HG03460 (cell line): ENCODE results near the gene PCNT.
"Not testable (repeated sequence)": the region's sequence is repeated elsewhere in the genome, so short reads cannot be mapped to it uniquely, and the experiment has no call there.

Source experiments
- ATAC-seq: cut with Tn5 transposase; IDR thresholded peaks from one replicate; pipeline ENCODE4 v1.9.1; 2021; ENCODE audit not compliant: unreplicated experiment

Gene PCNT

DNA sequence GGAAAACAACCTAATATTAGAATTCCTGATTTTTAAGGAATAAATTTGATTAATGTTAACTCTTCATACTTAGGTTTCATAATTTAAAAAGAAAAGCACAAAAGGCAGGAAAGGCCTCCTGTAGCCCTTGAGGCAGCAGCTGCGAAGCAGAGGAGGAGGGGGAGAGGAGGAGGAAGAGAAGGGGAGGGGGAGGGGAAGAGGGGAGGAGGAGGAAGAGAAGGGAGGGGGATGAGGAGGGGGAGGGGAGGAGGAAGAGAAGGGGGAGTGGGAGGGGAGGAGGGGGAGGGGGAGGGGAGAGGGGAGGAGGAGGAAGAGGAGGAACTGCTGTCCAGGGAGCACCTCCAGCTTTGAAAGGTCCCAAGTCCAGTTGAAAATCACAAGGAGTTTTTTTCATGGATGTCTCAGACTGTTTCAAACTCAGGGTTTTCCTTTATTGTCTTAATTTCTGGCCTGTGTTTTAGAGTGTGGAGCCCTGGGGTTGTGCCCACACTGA is 99.6 kb downstream of the PCNT start:
- no peak for ATAC-seq

DNA sequence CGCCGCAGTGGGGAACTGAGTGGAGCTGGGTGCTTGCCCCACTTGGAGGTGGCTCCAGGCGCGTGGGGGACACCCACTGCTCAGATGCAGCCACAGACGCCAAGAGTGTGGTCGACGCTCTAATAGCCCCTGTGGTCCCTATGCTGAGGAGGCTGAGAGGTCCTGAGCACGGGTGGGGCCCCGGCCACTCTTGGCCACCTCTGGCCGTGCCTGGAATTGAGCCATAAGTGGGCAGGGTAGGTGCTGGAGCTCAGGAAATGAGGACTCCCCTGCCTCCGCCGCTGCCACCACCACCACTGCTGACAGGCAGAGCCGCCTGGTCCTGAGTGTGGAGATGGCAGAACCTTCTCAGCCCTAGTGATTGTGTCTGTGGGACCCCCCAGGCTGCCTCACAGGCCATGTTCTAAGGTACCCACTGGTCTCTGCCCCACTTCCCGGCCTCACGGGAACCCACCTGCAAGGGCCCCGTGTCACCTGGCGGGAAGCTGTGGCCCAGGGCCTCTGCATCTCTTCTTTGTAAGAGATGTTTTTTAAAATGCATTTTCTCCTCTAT is 100.2 kb downstream of the PCNT start:
- no peak for ATAC-seq

GRCh38 chr21:46424621-46425020 is 100.7 kb downstream of the PCNT start:
- ATAC-seq = no peak

GRCh38 chr21:46425041-46425440 is 101.1 kb downstream of the PCNT start:
- no peak for ATAC-seq

DNA sequence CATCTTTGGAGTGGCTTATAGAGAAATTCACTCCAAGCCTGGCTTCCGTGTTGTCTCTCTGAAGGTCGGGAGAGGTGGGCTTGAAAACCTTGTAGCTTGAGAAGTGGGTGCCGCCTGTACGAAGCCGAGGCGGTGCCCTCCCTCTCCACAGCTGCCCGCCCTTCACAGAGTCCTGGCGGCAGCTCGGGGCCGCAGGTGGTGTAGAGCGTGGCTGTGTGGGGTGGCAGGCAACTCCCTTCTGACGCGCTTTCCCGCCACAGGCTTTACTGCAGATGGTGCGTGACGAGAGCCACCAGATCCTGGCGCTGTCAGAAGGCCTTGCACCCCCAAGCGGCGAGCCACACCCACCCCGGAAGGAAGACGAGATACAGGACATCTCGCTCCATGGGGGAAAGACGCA is 101.6 kb downstream of the PCNT start:
- no peak for ATAC-seq

DNA sequence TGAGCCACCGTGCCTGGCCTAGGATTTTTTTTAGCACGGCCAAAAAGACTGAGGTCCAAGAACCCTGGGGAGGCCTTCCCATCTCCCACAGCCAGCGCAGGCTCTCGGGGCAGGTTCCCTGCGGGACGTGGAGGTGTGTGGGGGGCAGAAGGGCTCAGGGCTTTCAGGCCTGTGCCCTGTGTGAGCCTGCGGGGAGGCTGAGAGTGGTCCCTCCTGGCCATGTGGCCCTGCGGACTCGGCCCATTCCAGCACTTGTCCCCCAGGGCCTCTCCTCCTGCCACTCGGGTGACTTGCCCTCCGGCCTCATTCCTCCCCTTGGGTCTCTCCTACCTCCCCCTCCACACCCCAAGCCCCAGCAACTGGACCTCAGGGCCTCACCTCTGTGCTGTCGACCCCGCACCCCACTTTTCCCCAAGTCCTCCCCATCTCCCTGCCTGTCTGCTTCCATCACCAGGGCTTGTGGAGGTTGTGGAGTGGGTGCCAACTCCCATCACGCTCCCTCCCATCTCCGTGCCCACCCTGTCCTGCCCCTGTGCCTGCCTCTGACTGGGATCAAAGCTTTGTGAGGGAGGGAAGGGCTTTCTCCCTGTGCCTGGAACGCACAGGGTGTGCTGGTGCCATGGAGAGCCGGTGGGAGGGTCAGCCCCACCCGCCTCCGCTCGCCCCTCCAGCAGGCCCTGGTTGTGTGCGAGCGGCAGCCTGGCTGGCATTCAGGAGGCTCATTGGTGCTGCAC is 102.5 kb downstream of the PCNT start:
- ATAC-seq = no peak

- no peak for ATAC-seq
Observed at GRCh38 chr21:46427516-46427915, 103.6 kb downstream of the PCNT start.

GRCh38 chr21:46428286-46428685 is 104.3 kb downstream of the PCNT start:
- no peak for ATAC-seq

DNA sequence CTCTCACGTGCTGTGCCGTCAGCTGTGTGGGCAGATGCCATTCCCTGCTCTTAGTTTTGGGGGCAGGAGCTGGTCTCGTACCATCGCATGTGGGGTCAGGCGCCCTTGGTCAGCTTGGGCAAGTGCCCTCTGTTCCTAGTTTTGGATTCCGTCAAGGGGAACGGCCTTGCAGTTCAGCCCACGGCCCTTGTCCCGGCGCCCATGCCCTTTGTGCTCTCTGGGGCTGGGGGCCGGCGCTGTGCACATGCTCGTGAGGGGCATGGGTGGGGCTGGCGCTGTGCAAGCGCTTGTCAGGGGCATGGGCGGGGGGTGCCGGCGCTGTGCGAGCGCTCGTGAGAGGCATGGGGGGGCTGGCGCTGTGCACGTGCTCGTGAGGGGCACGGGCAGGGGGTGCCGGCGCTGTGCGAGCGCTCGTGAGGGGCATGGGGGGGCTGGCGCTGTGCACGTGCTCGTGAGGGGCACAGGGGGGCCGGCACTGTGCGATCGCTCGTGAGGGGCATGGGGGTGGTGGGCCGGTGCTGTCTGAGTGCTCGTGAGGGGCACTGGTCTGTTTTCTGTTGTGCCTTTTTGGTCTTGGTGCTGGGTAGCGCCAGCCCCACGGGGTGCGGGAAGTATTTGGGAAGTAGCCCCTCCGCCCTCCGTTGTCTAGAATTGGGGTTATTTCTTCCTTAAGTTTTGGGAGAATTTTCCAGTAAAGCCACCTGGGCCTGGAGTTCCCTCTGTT is 105.2 kb downstream of the PCNT start:
- no peak for ATAC-seq

DNA sequence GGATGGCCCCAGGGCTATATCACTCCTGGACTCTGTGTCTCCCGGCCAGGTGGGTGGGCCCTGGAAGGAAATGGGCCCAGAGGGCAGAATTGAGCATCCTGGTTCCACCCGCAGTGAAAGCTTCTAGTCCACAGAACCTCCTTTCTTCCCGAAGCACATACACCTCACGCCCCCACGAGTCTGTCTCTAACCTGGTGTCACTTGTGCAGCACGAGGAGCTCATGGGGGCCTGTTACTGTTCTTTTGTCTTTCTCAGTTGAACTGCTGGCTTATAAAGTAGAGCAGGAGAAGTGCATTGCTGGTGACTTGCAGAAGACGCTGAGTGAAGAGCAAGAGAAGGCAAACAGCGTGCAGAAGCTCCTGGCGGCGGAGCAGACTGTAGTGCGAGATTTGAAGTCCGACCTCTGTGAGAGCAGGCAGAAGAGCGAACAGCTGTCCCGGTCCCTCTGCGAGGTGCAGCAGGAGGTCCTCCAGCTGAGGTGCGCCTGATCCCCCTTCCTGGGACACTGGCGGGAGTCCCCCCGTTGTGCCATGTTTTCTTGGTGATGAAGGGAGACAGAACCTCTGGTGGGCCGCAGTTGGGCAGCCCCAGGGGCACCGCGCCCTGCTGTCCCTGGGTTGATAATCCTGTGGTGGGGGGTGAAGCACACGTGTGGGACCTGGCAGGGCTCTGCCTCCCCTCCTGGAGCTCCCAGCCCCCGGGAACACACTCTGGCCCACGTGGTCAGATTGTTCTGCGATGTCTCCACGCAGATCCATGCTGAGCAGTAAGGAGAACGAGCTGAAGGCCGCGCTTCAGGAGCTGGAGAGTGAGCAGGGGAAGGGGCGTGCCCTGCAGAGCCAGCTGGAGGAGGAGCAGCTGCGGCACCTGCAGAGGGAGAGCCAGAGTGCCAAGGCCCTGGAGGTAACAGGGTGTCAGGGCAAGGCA is 106.1 kb downstream of the PCNT start:
- no peak for ATAC-seq

- no peak for ATAC-seq
Observed at GRCh38 chr21:46431448-46431847, 107.5 kb downstream of the PCNT start.

- ATAC-seq = no peak
Observed at GRCh38 chr21:46431884-46432488, 108.0 kb downstream of the PCNT start.

DNA sequence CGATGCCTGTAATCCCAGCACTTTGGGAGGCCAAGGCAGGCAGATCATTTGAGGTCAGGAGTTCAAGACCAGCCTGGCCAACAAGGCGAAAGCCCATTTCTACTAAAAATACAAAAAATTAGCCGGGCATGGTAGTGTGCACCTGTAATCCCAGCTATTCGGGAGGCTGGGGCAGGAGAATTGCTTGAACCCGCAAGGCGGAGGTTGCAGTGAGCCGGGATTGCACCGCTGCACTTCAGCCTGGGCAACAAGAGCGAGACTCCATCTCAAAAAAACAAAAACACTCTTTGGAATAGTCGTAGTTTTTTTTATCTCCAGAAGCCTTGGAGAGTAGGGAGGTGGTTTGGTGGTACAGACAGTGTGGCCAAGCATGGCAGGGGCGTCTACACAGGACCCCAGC is 109.2 kb downstream of the PCNT start:
- not testable (repeated sequence) for ATAC-seq

DNA sequence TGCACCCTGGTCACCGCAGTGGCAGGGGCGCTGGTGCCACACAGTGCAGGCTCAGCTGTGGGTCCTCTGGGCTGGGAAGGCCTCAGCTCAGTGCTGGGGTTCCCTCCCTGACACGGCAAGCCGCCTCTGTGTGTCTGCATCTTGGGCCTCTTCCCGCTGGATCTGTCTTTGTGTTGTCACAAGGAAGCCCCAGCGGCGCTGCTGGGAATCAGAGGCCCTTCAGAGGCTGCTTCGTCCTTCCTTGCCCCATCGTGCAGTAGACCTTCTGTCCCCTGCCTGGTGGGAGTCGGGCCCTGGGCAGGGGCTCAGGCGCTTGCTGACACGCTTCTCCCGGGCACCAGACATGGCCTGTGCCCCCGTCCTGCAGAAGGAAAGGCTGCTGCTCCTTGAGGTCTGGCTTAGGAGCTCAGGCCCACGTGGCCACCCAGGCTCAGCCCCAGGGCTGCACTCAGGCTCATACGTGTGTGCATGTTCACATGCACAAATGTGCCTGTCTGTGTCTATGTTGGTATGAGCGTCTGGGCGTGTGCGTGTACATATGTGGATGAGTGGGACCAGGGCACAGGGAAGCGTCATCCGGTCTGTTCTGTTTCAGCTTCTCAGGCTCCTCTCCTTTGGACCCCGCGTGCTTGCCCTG is 110.5 kb downstream of the PCNT start:
- ATAC-seq = no peak

GRCh38 chr21:46435786-46436227 is 111.9 kb downstream of the PCNT start:
- ATAC-seq = no peak

DNA sequence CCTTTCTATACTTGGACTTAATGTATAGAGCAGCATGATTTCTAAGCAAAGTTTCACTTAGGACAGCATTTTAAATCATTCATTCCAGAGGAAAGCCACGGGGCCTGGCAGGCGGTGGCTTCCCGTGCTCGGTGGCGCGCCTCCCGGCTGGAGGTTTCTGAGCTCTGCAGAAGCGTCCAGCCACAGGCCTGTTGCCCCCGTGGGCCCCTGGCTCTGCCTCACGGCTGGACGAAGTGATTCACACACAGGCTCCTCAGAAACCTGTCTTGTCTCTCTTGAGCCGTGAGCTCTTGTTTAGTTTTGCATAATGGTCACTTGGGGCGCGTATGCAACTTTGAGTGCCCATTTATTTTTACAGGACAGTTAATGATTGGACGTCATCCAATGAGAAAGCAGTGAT is 112.7 kb downstream of the PCNT start:
- no peak for ATAC-seq

- no peak for ATAC-seq
Observed at GRCh38 chr21:46437096-46437498, 113.1 kb downstream of the PCNT start.

DNA sequence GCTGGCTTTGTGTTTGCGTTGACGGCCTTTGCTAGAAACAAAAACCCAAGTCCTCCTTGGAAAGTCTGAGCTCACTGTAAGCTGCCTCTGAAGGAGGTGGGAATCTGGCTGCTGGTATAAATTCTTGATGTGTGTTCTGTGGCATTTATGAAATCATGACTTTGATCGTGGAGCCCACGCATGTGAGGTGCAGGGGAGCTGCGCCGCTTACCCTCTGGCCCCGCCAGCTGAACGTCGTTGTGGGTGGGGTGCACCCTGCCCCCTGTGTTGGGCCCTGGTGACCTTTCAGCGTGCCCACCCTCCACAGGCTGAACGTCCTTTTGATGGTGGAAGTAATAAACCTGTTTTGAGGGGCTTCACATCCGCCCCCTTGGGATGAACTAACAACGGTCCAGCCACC is 113.6 kb downstream of the PCNT start:
- no peak for ATAC-seq

DNA sequence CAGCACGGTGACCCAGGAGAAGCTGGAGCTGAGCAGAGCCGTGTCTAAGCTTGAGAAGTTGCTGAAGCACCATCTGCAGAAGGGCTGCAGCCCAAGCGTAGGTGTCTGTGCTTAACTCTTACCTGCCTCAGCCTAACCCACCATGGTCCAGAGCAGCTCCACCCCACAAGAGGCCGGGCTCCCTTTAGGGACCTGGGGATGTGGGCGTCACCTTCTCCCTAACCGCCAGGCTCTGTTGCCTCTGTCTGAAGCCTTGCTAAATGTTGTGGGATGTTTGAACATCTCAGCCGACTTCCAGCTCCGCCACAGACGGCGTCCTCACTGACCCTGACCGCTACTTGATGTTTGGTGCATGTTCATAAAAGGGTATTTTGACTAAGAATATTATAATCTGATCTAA is 114.3 kb downstream of the PCNT start:
- ATAC-seq = no peak

GRCh38 chr21:46439906-46440305 is 116.0 kb downstream of the PCNT start:
- ATAC-seq = no peak
